ENCODE measurements around the gene GARNL3.

The GARNL3 gene

GRCh38 chr9:127308652-127309434 lies 44.3 kb downstream of the GARNL3 start:
- no peak for DNase-seq (ENCODE audit: low read depth in 2 of 2)

DNA sequence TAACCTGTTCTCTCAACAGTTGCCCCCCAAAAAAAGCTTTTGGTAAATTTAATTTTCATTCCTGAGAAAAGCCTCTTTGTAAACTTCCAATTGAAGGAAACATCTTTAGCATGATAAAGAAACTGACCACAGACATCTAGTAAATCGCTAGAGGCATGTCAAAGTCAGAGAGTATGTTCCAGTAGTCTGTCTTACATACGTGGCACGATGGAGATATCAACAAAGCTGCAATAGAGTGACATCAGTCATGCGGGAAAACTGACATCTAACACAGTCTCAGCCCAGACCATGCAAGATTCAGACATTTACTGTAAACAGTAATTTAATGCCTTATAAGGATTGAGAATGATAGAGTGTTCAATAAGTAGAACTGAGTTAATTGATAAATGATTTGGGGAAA lies 45.1 kb downstream of the GARNL3 start:
- no peak for DNase-seq (ENCODE audit: low read depth in 2 of 2)

GRCh38 chr9:127311239-127311741 lies 46.7 kb downstream of the GARNL3 start:
- peak in 1 of 2 experiments; percentile 17 for DNase-seq (ENCODE audit: low read depth in 2 of 2)

- no peak for DNase-seq (ENCODE audit: low read depth in 2 of 2)
Measured at GRCh38 chr9:127313042-127313560, 48.5 kb downstream of the GARNL3 start.

- DNase-seq (ENCODE audit: low read depth in 2 of 2): no peak
Measured at GRCh38 chr9:127314911-127315310, 50.3 kb downstream of the GARNL3 start.

DNA sequence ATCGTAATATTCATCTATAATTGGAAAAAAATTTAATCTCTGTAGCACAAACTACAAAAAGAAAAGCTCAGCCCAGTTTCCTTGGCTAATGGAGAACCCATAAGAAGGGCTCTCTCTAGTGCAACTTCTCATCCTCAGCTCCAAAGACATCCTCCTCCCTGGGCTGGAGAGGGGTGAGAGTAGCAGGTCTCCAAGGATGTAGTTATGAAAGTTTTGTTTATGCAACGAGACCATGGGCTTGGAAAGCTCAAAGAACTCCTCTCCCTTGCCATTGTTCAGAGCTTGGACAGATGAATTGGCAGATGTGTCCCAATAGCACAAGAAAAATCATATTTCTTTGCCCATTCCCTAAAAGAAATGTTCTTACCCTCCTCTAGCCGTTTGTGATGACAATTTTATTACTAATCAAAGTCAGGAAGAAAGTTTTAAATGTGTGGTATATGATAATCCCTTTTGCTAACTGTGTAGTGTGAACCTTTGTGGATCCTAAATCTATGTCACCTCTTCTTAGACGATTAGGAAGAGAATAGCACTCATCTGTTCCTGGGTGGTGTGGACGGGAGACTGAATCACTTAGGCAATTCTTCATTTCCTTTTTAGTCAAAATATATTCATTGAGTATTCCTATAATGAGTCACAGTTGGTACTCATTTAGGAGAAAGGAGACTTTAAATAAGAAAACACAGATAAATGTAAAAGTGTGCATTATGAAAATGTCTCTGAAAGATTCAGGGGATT lies 52.2 kb downstream of the GARNL3 start:
- no peak for DNase-seq (ENCODE audit: low read depth in 2 of 2)

- no peak for DNase-seq (ENCODE audit: low read depth in 2 of 2)
Measured at GRCh38 chr9:127318651-127319167, 54.1 kb downstream of the GARNL3 start.

DNA sequence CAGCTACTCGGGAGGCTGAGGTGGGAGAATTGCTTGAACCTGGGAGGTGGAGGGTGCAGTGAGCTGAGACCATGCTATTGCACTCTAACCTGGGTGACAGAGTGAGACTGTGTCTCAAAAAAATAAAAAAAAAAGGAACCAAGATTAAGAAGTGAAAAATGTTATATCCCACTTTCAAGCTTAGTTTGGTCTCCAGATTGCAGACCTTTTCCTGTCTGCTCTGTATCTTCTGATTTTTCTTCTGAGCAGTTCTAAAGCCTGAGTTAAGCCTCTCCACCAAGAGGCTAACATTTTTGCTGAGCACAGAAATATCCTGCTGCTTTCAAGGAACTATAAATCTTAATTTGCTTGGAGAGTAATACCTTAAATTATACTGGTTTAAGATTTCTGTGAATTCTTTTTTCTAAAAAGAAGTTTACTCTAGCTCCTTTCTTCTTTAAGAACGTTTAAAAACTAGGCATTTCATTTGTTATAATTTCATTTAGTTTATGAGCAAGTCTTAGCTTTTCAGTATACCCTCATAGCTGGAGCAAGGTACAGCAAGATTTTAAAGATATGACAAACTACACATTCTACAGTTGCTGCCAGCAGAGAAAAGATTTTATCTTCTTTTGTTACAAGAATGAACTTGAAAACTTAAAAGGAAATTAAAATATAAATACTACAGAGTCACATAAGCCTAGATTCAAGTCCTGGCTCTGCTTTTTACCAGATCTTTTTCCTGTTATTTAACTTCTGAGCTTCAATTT lies 55.0 kb downstream of the GARNL3 start:
- DNase-seq (ENCODE audit: low read depth in 2 of 2): no peak

DNA sequence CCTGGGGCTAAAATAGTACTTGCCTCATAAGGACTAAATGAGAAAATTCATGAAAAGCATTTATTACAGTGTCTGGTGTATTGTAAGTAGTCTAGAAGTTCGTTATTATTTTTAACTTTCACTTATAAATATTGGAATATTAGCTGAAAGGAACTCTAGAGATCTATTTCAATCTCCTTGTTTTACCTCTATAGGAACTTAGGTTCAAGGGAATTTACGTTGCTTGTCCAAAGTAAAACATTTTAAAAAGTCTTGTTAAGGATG lies 55.5 kb downstream of the GARNL3 start:
- DNase-seq (ENCODE audit: low read depth in 2 of 2): no peak

- DNase-seq (ENCODE audit: low read depth in 2 of 2): no peak
Measured at GRCh38 chr9:127323393-127323792, 58.8 kb downstream of the GARNL3 start.

DNA sequence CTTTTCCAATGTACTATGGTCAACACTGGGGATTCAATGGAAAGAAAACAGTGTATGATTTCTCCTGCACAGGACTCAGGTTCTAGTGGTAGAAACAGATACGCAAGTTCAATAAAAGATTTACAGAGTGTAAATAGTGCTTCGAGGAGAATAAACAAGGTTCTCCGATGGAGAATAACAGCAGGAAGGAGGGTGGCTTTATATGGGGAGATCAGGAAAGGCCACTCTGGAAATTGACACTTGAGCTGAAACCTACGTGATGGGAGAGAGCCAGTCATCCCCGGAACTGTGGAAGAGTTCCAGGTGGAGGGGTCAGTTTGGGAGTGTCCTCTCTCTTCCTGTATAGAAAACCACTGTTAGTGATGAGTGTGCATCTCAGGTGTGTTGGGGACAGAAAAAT lies 65.9 kb downstream of the GARNL3 start:
- DNase-seq (ENCODE audit: low read depth in 2 of 2): no peak

DNA sequence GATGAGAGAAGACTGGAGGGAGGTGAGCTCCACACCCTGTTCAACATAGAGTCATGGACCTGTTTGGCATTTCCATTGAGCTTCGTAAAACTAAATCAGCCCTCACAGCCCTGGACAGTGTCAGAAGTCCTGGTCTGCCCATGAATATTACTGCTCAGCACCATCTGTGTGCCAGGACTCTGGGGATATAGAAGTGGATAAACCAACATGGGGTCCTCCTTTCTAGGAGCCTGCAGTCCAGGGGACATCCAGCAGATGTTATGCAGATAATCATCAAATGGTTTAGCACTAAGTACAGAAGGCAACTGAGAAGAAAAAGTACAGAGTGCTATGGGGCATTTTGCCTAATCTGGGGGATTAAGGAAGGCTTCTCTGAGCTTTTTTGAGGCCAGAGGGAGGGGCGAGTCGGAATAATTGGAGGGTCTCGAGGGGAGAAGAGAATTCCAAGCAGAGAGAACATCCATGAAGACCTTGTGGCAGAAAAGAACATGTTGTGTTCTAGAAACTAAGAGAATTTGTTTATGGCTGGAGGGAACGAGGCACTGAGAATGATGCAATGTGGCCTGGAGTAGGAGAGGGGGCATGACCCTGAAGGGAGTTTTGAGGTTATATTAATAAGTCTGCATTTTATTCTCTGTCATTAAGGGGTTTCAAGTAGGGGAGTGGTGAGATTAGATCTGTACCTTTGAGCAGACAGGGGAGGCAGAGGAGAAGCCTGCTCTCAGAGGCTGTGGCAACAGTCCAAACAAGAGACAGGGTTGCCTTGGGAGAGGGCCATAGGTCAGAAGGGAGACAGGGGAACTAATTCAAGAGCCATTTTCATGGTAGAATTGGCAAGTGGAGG lies 68.9 kb downstream of the GARNL3 start:
- DNase-seq (ENCODE audit: low read depth in 2 of 2): no peak

DNA sequence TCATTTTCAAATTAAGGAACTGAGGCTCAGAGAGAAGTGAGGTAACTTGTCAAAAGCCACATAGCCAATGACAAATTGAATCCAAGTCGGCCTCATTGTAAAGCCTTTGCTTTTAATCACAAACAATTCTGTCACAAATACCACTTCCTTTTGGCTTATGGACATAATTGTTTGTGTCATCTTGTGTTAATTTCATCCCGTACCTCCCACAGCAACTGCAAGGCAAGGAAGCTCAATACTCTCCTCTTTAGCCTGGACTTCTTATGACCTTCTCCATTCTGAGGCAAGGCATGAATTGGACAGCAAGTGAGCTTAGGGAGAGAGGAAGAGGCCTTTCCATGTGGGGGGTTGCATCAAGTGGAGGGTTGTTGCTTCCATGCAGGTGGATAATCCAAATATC lies 70.2 kb downstream of the GARNL3 start:
- no peak for DNase-seq (ENCODE audit: low read depth in 2 of 2)

DNA sequence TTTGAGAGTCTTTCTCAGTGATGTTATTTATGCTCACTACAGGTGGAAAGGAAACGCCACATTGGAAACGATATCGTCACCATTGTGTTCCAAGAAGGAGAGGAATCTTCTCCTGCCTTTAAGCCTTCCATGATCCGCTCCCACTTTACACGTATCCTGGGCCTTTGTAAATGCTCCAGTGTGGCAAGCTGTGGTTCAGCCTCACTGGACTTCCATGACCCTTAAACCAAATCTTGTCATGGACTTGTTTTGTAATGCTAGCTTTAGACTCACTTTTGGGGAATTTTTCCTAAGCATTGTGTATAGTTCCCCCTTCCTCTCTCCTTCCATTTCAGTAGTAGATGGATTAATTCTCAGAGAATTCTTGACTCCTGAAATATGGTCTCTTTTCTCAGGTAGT lies 71.5 kb downstream of the GARNL3 start:
- DNase-seq (ENCODE audit: low read depth in 2 of 2): no peak

DNA sequence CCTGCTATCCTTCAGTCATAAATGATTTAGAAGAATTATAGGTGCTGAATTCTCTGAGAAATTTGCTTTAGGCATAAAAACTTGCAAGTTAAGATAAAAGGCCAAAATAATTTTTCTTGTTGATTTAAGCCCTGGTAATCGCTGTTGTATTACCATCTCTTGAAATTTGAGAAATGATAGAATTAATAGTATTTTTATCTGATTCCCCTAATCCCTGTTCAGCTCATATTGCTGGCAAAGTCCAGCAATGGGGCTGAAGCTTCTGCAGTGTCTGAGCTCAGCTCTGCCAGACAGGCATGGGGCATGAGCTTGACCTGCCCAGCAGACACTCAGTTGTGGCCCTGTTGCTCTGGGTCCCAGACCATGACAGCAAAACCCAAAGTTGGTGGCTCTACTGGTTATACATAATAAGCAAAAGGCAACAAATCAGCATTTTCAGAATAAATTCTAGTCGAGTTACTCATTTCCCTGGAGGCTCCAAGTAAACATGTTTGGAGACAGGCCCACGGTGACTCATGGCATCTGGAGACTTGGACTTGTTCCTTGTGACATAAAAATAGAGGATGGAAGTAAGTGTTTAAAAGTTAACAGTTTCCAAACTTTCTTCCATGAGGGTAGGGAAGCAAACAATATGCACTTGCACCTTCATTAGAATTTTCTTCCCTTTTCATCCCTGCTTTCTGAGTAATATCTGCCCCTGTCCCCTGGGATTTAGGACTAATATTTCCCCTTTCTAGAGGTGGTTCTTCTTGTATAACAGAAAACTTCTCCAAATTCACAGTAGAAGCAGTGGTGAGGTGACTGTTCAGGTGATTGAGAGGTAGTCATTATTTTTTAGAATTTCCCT lies 72.2 kb downstream of the GARNL3 start:
- DNase-seq (ENCODE audit: low read depth in 2 of 2): no peak

DNA sequence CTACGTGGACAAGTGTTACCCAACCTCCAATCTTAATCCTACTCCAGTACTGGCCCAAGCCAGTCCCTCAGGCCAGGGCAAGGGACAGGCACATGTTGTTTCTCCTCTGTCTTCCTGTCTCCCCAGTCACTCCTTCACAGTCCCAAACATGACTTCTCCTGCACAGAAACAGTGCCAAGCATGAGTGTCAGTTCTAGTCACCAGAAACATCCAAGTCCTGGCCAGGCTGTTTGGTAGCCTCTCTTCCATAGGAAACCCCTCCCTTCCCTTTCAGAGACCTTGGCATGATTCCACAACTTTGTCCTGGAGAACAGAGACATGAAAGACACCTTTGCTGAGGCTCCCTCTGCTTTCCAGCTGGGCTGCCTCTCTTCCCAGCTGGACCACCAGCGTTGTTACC lies 76.1 kb downstream of the GARNL3 start:
- DNase-seq (ENCODE audit: low read depth in 2 of 2): no peak

DNA sequence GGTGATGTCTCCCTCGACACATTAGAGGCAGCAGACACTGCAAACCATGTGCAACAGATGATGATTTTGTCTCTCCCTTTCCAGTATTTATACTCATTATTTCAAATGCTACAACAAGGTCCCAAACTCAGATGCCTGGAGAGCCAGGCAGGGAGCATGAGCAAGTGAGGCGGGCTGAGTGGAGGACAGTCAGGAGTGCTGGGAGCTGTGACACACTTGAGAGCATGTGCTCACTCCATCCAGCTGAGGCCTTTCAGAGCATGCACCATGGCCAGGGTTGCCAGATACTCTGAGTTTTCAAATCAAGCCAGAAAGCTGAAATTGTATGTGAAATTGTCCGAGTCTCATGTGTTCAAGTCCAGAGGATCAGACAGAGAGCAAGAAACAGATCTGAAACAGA lies 76.6 kb downstream of the GARNL3 start:
- DNase-seq (ENCODE audit: low read depth in 2 of 2): no peak

DNA sequence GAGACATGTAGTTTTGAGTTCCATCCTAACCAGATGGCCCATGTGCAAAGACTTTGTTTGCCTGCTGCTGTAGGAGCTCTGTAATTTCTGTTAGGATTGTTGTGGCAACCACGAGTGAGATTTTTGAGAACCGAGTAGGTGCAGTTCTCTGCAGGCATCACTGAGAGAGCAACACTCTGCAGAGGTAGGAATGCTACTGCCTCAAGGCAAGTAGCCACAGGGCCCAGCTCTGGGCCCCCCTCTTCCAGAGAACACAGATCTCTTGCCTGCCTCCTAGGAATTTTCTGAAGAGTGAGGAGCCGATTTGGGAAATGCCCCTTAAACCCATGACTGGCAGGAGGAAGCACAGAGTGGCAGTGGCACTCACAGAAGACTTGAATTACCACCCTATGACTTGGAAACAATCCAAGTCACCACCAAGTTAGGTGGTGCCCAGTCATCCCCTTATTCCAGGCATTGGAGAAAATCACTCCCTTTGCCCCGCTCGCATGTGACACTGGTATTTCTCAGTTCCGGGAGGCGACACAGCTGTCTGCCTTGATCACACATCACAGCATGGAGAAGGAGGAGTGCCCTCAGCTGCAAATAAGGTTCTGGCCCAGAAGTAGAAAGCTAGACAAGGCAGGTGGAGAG lies 79.9 kb downstream of the GARNL3 start:
- DNase-seq (ENCODE audit: low read depth in 2 of 2): no peak

- DNase-seq (ENCODE audit: low read depth in 2 of 2): no peak
Measured at GRCh38 chr9:127345566-127345965, 81.0 kb downstream of the GARNL3 start.

DNA sequence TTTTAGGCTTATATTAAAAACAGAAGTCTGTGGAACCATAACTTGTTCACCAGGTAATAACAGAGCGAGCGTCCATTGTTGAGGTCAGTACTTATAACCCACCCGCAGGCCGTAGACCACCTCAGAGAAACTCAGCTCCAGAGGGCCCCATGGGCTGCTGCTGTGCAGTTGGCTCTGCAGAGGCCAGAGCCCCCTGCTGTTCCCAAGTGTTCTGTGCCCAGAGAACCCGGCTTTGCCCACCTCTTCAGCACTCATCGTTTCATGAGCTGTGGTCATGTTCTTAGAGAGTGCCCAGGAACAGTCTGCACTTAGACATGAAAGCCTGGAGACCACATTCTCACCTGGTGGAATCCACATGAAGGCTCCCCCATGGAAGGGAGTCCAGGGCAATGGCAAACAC lies 82.0 kb downstream of the GARNL3 start:
- no peak for DNase-seq (ENCODE audit: low read depth in 2 of 2)

All from stimulated activated CD4-positive, alpha-beta T cell treated with anti-CD3 and anti-CD28 coated beads, Interleukin-12 subunit alpha, Interleukin-12 subunit beta, amount 100 ng/mL, for 24 hours (primary cell).